Lower leg skin (tissue), 3 donors: ENCODE results near the gene DNAJC16.

Source experiments
- CTCF ChIP-seq, 3 donors: fragments of 450-650 bp; IDR thresholded peaks; one replicate each; pipeline ENCODE4 v1.5.1; 2016; ENCODE audit warnings: antibody characterized with exemption in 3 of 3, mild to moderate bottlenecking in 3 of 3, moderate library complexity in 2 of 3
- POLR2A ChIP-seq, 2 donors: fragments of 450-650 bp; IDR thresholded peaks; one replicate each; pipeline ENCODE4 v1.6.1; 2016 to 2017; ENCODE audit warnings: antibody characterized with exemption in 2 of 2, mild to moderate bottlenecking in 1 of 2, moderate library complexity in 1 of 2

- TF ChIP-seq CTCF (IDR thresholded peaks at IDR 0.05) (no peak), POLR2A (IDR thresholded peaks at IDR 0.05) (no peak)
Observed at GRCh38 chr1:15579683-15580047, 53.0 kb downstream of the DNAJC16 start.
